Testis (tissue), 3 donors: ENCODE data around the gene PSAPL1. TPM values are rescaled to one million over a fixed set of nuclear protein-coding genes. Genes with fewer than 3 reads are reported as not detected.
A peak's percentile ranks its signal among the peaks of the same experiment; 100 is the strongest.

Source experiments
- DNase-seq: peaks from one replicate; pipeline ENCODE4 v3.0.0-alpha.2; 2019
- H3K27ac ChIP-seq, 2 donors: fragments of 200-600 bp; sonication (generic); one replicate each; pipeline ENCODE4 v1.5.1; 2019
- H3K27me3 ChIP-seq: fragments of 200-600 bp; sonication (generic); one replicate; pipeline ENCODE4 v1.5.1; 2019
- H3K36me3 ChIP-seq: fragments of 200-600 bp; sonication (generic); one replicate; pipeline ENCODE4 v1.5.1; 2017; ENCODE audit warnings: low read depth; ENCODE audit errors: missing control alignments
- H3K4me1 ChIP-seq: fragments of 200-600 bp; sonication (generic); one replicate; pipeline ENCODE4 v1.5.1; 2019
- H3K4me3 ChIP-seq, 2 donors: fragments of 200-600 bp; sonication (generic); one replicate each; pipeline ENCODE4 v1.5.1; 2017 to 2019
- H3K9me3 ChIP-seq: fragments of 200-600 bp; sonication (generic); one replicate; pipeline ENCODE4 v1.5.1; 2017
- CTCF ChIP-seq, 3 experiments: fragments of 450-650 bp in 2 of 3; fragments of 200-600 bp in 1 of 3; sonication (generic) in 1 of 3; IDR thresholded peaks; one replicate each; pipeline ENCODE4 v1.5.1; 2016 to 2019; ENCODE audit warnings: antibody characterized with exemption in 3 of 3, mild to moderate bottlenecking in 2 of 3, moderate library complexity in 1 of 3
- POLR2A ChIP-seq: fragments of 450-650 bp; IDR thresholded peaks from one replicate; pipeline ENCODE4 v1.6.1; 2017; ENCODE audit warnings: antibody characterized with exemption, mild to moderate bottlenecking, moderate library complexity
- WGBS, 2 donors: methylation state at CpG; one replicate each; pipeline ENCODE4 v1.1.5; 2018; 5-methylcytosine and 5-hydroxymethylcytosine counted together
- intact Hi-C: fragments of 100-400 bp; cut with DNase I; formaldehyde crosslinking; loops from one replicate; pipeline ENCODE4 v1.15.1; 2023; ENCODE audit warnings: low total_unique reads
- polyA plus RNA-seq: library from polyadenylated mRNA; stranded (reverse); fragments of 350-450 nt; fragmentation: Illumina TruSeq; extraction: RNeasy Lipid Tissue Mini Kit (QIAGEN cat#74804); gene quantifications from one replicate; pipeline ENCODE4 v1.2.3, GENCODE V29; 2014; ENCODE audit warnings: low read depth, low replicate concordance; ENCODE audit not compliant: insufficient read depth
- total RNA-seq, 2 donors: library from RNA; depleted of rRNA; stranded (reverse); fragments of >200 nt; gene quantifications; one replicate each; pipeline ENCODE4 v1.2.3, GENCODE V29; 2016

PSAPL1 gene
- total and polyA plus RNA-seq, 3 donors from 2014 or later, result 11.0 to 19.0 (median 17.5) TPM

GRCh38 chr4:7414736-7415510 is 19.8 kb downstream of the PSAPL1 start:
- intact Hi-C loops, result no loop called here
- H3K27ac ChIP-seq, result no peak overlapping the region
- DNase-seq, result peak; percentile 10
- H3K4me3 ChIP-seq, result no peak overlapping the region
- H3K36me3 ChIP-seq, result no peaks in the 10 kb centered on the region
- H3K4me1 ChIP-seq, result no peaks in the 10 kb centered on the region
- 67% methylated on average over 12 of the region's 12 CpGs for WGBS, 2 donors
- H3K27me3 ChIP-seq, result no peaks in the 10 kb centered on the region
- TF ChIP-seq CTCF (IDR thresholded peaks at IDR 0.05), result no peak
- no peak for TF ChIP-seq POLR2A
- no peaks in the 10 kb centered on the region for H3K9me3 ChIP-seq

GRCh38 chr4:7414046-7414445 is 20.7 kb downstream of the PSAPL1 start:
- Histone ChIP-seq H3K9me3 (no peaks in the 10 kb centered on the region), H3K4me1 (no peaks in the 10 kb centered on the region), H3K4me3 (no peak overlapping the region), H3K36me3 (no peaks in the 10 kb centered on the region), H3K27me3 (no peaks in the 10 kb centered on the region), H3K27ac (no peak overlapping the region)
- WGBS, 2 donors, result 79 to 88% methylated on average over 6 to 9 of the region's 9 CpGs
- TF ChIP-seq CTCF (IDR thresholded peaks at IDR 0.05), result no peak
- no peak for TF ChIP-seq POLR2A
- intact Hi-C loops, result no loop called here
- DNase-seq, result peak; percentile 6

GRCh38 chr4:7412554-7412912 is 22.2 kb downstream of the PSAPL1 start:
- intact Hi-C loops, result no loop called here
- peak; percentile 5 for DNase-seq
- Histone ChIP-seq H3K9me3 (no peaks in the 10 kb centered on the region), H3K36me3 (no peaks in the 10 kb centered on the region), H3K4me3 (no peak overlapping the region), H3K4me1 (no peaks in the 10 kb centered on the region), H3K27me3 (no peaks in the 10 kb centered on the region), H3K27ac (no peak overlapping the region)
- 79 to 89% methylated on average over 4 of the region's 4 CpGs for WGBS, 2 donors
- TF ChIP-seq CTCF (IDR thresholded peaks at IDR 0.05), result no peak
- TF ChIP-seq POLR2A, result no peak

- intact Hi-C loops, result no loop called here
- H3K27ac ChIP-seq, result no peak overlapping the region
- DNase-seq, result no peak
These were observed 22.7 kb downstream of the PSAPL1 start for GRCh38 chr4:7411896-7412553.

More at GRCh38 chr4:7411896-7412553, 22.7 kb downstream of the PSAPL1 start:
- no peak overlapping the region for H3K4me3 ChIP-seq
- TF ChIP-seq CTCF (IDR thresholded peaks at IDR 0.05) (no peak), POLR2A (no peak)
- 74 to 81% methylated on average over 10 to 12 of the region's 12 CpGs for WGBS, 2 donors
- no peaks in the 10 kb centered on the region for H3K36me3 ChIP-seq
- H3K9me3 ChIP-seq, result no peaks in the 10 kb centered on the region
- H3K27me3 ChIP-seq, result no peaks in the 10 kb centered on the region
- H3K4me1 ChIP-seq, result no peaks in the 10 kb centered on the region
